ENCODE results near the gene TASOR2.

TASOR2 gene, protein sequence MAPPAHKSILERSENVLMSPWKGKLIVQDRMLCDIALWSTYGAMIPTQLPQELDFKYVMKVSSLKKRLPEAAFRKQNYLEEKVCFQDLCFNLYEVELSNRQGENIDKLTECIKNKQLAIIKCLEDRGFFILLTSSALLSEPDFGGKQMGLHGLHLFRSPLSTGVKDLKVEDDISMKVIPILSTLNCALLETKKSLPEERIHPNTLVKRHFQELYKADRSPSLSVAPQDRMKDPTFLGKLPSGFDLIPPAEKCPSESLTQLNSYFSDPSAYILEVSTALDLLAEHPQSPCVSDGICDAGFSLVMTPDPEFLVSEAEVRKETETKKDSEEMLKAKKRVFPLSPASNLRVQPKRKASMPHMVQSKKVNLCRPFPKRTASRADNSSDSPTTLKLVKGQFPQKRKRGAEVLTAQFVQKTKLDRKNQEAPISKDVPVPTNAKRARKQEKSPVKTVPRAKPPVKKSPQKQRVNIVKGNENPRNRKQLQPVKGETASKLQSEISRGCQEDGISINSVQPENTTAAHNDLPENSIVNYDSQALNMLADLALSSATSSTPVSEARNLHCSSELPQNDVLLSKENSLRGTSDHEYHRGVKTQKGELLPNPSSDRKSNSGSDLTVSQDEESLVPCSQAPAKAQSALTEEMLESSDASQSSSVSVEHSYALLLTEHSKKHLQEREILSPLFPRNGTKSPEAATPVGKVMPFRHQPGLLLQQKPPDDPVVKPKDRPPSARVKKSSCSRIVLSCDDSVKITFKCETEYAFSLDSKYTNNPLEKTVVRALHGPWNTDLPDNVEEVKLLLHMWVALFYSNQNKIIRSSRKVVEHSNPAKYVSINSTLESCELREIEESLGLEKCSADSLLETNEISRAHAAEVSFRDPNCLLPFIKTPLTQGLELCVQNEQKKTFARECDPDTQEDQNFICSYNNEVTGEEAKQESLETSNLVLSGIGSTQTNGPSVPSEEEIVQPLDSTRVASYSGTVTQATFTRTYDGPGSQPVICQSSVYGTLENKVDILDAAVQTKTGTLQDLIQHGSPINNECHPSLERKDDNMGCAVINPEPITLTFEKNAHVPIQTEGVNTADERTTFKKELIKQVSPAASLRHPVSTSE (N-terminal part only)

DNA sequence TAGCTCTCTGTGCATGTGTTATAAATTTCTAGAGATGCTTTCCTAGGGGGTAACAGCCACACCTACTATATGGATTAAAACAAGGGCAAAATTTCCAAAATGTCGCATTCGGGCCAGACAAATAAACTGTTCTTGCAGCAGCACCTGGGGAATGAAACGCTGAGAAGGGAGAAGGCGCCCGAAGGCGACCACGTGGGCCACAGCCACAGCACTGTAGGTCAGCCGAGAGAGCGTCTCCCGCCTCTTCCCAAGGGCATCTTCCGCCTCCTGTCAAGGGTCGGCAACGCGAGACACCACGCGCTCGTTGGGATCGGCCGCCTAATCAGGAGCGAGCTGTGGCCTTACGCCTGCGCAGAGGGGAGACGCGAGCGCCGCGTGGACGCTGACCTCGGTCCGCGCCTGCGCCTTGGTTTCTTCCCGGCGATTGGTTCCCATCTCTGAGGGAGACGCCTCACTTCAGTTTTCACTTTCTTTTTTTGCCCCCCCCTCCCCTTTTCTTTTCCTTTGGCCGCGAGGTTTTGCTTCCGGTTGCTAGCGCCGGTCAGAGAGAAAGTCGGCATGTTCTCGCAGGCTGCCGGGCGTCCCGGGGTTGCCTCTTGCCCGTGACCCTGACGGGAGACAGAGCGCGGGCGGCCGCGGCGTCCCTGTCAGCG, at the start of gene TASOR2:
TSS of gene TASOR2 (plus strand) at position 521 of the 653 bp plus-strand sequence. CDS start 35,805 bp downstream, outside the sequence.
- peak; percentile 96 for DNase-seq

DNA sequence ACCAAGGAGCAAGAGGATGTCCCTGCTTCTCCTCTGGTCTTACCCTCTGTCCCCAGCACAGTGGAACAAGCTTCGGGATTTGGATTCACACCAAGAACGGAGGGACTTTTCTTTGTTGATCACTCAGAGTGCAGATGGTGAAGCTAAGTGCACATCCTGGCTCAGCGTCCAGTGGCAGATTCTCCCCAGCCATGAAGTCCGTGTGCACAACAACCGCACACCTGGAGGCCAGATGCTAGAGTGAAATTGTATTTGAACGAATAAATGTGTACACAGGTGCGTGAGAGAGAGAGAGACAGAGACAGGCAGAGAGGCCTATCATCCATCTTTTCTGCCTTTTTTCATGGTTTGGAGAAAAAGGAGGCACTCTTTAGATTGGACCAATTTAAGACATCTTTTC, 49.7 kb upstream of the TASOR2 start:
- no peak for DNase-seq

DNA sequence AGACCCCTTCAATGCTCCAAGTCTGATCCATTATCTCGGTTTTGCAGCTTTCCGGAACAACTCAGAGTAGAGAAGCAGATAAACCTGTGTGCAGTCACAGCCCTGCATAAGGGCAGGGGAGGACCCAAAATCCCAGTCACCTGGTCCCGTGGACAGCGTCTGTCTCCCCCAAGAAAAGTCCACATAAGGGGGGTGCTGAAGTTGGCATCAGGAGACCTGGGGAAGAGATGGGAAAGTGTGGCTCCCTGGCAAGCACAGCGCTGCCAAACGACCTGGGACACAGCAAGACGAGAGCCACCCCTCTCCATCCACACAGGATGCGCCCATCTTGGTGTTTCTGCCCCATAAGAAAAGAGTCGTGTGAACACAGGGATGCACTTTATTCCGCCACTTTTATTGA, 46.1 kb upstream of the TASOR2 start:
- no peak for DNase-seq

DNA sequence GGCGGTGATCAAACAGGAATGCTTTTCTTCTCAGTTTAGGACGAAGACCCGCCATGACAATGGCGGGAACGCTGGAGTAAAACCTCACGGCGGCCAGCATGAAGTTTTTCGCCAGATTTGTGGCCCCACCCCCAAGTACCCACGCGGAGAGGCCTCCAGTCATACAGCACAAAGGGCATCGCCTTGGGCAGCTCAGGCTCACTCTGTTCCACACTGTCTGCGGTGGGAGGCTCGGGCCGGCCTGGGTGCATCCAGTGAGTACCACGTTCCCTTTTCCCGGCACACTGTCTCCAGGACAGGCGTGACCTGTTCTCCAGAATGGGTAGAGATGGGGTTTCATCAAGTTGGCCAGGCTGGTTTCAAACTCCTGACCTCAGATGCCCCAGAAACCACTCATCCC, 45.6 kb upstream of the TASOR2 start:
- DNase-seq = no peak

DNA sequence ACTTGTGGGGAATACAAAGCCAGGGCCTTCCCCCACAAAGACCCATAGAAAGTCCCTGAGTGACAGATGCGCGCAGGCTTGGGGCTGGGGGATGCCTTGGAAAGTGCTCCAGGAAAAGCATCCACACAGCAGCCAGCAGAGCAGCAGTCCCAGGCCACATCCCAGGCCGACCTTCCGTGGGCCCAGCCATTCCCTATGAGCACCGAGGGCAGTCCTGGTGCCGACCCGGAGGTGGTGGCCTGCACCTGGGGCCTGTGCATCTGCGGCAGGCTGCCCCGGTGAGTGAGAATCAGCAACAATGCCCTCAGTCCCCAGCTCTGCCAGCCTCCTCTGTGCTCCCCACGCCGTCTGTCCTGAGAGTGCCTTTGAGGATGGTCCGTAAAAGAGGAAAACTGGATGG, 44.6 kb upstream of the TASOR2 start:
- DNase-seq = no peak

DNA sequence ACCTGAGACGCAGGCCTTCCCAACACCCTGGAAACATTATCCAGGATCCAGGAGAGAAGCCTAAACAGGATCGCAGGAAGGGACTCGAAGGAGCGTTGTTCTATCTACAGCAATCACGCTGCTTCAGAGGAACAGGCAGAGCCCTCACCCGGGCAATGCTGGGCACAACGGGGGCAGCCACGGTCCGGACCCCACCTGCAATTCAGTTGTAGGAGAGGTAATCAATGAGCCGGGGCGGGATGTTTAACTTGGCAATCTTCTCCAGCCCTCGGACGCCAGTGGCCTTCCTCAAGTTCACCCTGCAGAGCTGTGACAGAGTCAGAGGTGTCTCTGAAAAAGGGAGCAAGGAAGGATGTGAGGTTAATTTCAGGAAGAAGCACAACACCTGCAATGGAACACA, 44.1 kb upstream of the TASOR2 start:
- DNase-seq = no peak

DNA sequence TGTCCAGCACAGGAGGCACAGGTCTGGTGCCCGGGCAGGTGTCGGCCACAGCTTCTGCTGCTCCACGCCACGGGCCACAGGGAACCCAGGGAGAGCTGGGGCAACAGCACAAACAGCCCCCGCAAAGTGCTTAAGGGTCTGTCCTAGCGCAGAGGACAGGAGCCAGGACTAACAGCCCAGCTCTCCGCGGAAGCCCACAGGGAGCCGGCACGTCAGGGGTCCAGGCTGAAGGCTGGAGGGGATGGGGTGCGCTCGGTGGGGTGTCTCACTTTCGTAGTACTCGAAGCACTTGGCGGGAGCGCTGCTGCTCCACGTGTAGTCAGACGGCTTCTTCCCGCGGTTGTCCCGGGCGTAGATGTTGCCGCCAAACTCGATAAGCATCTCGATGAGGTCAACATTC, 43.1 kb upstream of the TASOR2 start:
- no peak for DNase-seq

DNA sequence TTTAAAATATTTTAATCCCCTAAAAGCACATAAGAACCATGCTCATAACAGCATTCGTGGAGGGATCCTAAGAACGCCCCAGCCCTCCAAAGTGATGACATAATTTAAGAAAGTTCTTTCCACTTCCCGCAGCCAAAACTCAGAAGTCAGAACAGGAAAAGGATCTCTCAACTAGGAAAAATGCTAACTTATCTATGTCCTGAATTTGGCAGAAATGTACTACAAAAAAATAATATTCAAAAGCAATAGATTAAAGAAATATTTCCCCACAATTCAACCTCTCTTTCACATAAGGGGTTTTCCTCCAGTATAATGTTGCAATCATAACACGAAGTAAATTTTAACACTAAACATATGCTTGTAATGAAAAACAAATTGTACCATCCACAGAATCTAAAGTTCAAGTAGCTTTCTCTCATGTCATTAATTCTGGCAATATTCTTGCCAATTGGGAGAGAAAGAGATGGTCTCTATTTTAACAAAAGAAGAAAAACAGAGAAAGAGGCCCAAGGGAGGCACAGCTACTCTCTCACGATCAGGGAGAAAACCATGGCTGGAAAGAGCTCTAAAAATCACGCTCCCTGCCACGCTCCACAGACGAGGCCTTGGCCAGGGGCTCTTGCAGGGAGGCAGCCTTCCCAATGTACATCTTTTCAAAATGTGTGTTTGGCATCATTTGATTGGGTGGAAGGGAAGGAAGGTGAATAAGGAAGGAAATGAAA, 41.1 kb upstream of the TASOR2 start:
- DNase-seq = no peak

DNA sequence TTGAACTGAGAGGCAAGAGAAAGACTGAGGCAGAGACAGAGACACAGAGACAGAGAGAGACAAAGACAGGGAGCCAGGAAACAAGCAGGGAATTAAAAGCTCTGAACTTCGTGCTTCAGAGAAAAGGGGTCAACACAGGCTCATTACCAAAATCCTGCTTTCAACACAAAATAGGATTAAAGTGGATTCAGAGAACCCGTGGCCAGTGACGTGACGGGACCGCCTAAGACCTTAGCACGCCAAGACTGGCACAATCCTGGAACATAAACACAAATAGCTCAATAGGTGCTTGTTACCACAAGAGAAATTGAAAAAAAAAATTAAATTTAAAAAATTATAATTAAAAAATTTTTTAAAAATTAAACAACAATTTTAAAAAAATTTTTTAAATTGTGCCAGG, 39.7 kb upstream of the TASOR2 start:
- no peak for DNase-seq

DNA sequence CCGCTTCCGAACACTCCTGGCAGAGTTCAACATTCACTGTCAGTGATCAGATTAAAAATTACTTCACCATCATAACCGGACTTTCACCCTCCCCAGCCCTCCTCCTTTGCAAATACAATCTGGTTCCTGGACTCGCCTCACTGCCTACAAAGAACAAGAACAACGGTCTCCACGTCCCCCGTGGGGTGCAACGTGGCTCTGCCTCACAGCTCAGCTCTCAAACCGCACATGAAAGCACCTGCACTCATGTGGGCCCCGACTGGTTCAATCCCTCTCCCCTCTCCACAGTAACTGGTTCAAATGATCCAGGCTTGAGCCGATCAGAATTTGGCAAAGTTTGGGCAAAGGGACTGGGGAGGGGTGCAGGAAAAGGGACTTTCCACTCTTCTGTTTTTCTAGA, 39.3 kb upstream of the TASOR2 start:
- DNase-seq = peak; percentile 30

DNA sequence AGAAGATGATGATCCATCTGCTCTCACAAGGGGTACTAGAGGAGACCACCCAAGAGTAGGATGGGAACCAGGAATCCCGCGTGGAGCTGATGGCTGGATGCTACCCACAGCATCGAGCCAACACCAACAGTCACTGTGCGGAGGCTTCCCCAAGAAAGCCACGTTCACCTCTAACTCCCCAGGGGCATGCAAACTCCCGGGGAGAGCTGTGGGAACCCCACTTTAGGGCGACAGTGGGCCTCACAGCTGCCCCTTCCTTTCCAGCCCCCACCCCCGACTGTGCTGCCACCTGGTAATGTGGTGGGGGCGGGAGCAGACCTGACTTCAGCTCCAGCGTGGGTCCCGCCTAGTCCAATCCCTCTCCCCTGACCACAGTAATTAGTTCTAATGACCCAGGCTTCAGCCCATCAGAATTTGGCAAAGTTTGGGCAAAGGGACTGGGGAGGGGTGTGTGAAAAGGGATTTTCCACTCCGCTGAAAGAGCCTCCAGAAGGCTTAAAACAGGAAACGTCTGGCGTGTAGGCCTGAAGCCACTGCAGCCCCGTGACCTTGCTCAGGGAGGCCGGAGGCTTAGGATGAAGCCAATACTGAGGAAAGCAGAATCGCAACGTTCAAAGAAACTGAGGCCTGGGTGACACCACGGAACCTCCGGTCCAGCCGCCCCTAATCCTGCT, 38.6 kb upstream of the TASOR2 start:
- DNase-seq = no peak

DNA sequence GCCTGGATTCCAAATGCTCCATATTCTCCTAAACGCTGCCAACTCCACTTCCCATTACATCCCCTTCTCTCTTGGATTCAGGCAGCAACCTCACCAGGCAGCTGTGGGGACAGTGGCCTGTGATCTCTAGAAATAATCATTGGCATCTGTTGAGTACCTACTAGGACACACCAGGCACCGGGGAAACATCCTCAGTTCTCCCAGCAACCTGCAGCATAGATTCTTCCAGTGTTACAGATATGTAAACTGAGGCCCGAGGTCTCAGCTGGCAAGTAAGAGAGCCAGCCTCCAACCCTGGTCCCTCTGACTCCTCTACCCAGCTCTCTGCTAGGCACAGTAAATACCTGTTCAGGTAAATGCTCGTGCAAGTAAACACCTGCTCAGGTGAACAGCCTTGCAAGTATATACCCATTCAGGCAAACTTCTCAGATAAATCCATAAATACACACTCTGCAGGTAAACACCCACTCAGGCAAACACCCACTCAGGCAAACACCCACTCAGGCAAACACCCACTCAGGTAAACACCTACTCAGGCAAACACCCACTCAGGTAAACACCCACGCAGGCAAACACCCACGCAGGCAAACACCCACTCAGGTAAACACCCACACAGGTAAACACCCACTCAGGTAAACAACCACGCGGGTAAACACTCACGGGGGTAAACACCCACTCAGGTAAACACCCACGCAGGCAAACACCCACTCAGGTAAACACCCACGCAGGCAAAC, 37.0 kb upstream of the TASOR2 start:
- DNase-seq = no peak

DNA sequence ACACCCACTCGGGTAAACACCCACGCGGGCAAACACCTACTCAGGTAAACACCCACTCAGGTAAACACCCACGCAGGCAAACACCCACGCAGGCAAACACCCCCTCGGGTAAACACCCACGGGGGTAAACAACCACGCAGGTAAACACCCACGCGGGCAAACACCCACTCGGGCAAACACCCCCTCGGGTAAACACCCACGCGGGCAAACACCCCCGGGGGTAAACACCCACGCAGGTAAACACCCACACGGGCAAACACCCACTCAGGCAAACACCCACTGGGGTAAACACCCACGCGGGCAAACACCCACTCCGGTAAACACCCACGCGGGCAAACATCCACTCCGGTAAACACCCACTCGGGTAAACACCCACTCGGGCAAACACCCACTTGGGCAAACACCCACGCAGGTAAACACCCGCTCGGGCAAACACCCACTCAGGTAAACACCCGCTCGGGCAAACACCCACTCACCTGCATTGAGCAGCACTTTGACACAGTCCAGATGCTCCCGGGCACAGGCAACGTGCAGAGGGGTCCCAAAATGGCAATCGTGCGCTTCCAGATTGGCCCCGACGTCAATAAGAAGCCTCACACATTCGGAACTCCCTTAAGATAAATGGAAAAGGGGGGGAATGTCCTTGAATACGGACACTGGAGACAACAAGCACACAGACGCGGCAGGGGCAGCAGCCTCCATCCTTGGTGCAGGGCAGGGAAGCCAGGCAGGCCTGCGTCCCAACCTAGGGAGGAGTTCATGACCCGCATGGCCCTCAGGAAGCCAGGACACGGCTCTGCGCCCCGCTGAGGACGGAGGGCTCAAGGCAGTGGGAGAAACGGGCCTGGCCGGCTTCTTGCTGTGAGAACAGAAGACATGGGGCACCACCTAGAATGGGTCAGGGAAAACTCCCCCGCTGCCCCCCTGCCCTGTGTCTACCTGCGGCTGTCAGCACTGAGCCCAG, 35.9 kb upstream of the TASOR2 start:
- DNase-seq = no peak

DNA sequence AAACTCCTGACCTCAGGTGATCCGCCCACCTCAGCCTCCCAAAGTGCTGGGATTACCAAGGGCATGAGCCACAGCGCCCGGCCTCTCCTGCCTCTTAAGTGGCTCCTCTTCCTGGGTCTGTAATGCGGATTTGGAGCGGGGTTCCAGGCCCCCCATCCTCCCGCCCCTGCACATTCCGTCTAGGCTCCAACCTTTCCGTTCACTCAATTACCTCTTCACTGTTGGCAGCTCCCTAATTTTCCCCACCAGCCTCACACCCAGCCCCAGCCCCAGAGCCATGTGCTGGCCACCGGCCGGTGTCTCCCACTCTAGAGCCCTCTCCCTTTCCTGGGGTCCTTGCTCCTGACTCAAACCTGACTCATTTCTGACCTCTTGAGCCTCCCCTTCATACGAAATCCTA, 34.9 kb upstream of the TASOR2 start:
- DNase-seq = no peak

DNA sequence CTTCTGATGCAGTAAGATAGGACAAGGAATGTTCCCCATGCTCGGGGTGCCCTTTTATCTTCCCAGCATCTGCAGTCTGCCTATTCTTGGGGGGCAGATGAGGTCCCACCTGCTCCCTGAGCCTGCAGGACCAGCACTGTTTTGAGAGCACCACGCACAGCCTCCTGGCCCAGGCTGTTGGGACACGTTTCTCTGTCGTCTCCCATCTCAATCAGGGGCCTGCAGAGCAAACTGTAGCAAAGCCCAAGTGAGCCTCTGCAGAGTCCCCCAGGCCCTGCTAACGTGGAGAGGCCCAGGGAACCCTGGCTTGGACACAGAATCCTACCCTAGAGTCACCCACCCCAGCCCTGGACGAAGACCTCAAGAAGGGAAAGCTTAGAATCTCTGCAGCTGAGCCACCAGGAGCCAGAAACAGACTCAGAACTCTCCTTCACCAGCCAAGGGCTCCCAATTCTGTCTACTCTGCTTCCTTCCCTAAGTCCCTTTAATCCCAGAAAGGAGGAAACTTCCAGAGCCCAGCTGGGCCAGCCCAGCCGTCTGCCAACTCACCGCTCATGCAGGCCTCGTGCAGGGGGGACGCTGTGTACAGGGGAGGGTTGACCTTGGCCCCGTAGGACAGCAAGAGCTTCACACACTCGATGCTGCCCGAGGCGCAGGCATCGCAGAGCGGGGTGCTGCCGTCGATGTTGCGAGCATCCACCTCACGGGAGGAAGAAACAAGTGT, 33.8 kb upstream of the TASOR2 start:
- DNase-seq = no peak

DNA sequence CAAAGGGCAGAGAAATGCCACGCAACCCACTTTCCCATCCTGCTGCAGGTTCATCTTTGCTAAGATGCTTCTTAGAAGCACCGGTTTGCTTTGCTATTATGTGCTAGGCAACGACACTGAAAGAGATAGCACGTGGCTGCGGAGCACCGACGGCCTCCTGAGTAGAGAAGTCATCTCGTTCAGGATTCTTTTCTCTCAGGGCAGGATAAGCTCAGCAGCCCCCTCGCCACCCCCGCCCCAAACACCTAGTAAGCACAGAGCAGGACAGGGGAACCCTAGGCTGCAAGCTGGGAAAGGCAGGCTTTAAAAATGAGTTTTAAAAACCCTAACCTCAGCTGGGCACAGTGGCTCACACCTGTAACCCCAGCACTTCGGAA, 33.3 kb upstream of the TASOR2 start:
- no peak for DNase-seq

DNA sequence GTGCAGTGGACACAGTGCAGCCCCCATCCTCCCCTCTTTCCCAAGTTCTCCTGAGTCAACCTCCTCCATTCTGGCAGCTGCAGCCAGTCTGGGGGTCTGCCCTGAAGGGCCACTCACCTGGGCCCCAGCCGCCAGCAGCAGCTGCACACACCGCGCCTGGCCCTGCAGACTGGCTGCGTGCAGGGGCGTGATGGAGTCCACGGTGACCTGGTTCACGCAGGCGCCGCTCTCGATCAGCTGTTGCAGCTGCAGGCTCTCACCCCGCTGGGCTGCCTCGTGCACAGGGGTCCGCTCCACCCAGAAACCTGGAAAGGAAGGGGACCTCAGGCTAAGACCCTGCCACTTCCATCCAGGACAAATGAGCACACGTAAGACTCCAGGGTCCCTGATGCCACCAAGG, 31.9 kb upstream of the TASOR2 start:
- no peak for DNase-seq

DNA sequence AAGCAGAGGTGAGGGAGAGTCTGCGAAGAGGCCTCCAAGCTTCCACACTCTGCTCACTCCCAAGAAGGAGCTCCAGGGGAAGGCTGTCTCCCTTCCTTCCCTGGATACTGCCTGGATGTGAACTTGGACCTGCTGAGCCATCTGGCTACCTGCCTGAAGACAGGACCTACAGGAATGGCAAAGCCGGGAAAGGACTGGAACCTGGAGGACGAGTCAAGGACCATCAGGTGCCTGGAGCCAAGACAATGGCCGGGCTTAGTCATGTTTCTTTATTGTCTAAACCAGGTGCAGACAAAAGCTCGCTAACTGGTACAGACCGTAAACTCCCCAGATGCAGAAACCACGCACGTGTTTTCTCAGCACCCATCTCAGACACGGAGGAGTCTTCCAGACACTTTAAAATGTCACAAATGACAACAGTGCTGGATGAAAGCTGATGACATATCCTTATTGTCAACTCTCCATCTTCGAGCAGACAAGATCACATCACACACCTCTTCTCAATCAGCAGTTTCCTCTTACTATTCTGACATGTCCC, 30.4 kb upstream of the TASOR2 start:
- DNase-seq = no peak

DNA sequence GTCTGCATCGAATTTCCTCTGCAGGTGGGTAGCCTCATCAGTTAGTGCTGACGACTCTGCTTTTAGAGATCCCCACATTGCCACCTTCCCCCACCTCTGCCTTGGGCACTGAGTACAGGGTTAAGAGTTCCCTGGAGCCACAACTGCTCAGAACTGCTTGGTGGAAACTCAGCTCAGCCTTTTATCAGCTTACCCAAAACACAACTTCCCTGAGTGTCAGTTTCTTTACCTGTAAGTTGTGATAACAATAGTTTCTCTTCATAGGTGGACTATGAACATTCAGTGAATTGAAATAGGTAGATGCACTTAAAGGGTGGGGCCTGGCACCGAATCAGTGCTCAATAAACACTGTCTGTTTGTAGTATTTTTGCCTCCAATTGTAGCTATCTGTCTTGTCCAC, 29.5 kb upstream of the TASOR2 start:
- no peak for DNase-seq
